GM23338 (cell line): ENCODE results near the gene ERC2. TPM values are rescaled to one million over a fixed set of nuclear protein-coding genes. Genes with fewer than 3 reads are reported as not detected.

ENCODE experiments used
- ATAC-seq: fragments of 200-7000 bp; cut with Tn5 transposase; 3 replicates; pipeline ENCODE4 v1.9.1; 2020
- DNase-seq: peaks from one replicate; pipeline ENCODE4 v3.0.0-alpha.2; 2015; ENCODE audit warnings: low spot score
- H2AFZ ChIP-seq: fragments of 200-600 bp; sonication (generic); 2 replicates; pipeline ENCODE4 v1.8.0; 2016; ENCODE audit warnings: antibody characterized with exemption, mild to moderate bottlenecking, moderate library complexity
- H3F3A ChIP-seq: fragments of 200-600 bp; sonication (generic); replicated peaks from 2 replicates; pipeline ENCODE4 v1.8.0; 2017; ENCODE audit warnings: antibody characterized with exemption, mixed run types, low read depth
- H3K27ac ChIP-seq: fragments of 200-600 bp; sonication (generic); 2 replicates; pipeline ENCODE4 v1.6.1; 2016; ENCODE audit warnings: low read depth
- H3K27me3 ChIP-seq: fragments of 200-600 bp; sonication (generic); 2 replicates; pipeline ENCODE4 v1.8.0; 2016; ENCODE audit warnings: mild to moderate bottlenecking, mixed run types, moderate library complexity; ENCODE audit not compliant: insufficient read depth
- H3K36me3 ChIP-seq: fragments of 200-600 bp; sonication (generic); 2 replicates; pipeline ENCODE4 v1.8.0; 2016; ENCODE audit warnings: mild to moderate bottlenecking; ENCODE audit not compliant: insufficient read depth
- H3K4me1 ChIP-seq: fragments of 200-600 bp; sonication (generic); 2 replicates; pipeline ENCODE4 v1.8.0; 2016; ENCODE audit warnings: mild to moderate bottlenecking, moderate library complexity; ENCODE audit not compliant: insufficient read depth
- H3K4me2 ChIP-seq: fragments of 200-600 bp; sonication (generic); 2 replicates; pipeline ENCODE4 v1.7.1; 2017; ENCODE audit warnings: mixed run types
- H3K4me3 ChIP-seq: fragments of 200-600 bp; sonication (generic); 2 replicates; pipeline ENCODE4 v1.6.1; 2016; ENCODE audit warnings: mixed run types
- H3K79me2 ChIP-seq: fragments of 200-600 bp; sonication (generic); replicated peaks from 2 replicates; pipeline ENCODE4 v1.8.0; 2017; ENCODE audit warnings: mild to moderate bottlenecking; ENCODE audit not compliant: insufficient read depth
- H3K9me2 ChIP-seq: fragments of 200-600 bp; sonication (generic); 2 replicates; pipeline ENCODE4 v1.8.0; 2017; ENCODE audit not compliant: insufficient read depth
- H4K20me1 ChIP-seq: fragments of 200-600 bp; sonication (generic); replicated peaks from 2 replicates; pipeline ENCODE4 v1.8.0; 2017; ENCODE audit warnings: mild to moderate bottlenecking; ENCODE audit not compliant: insufficient read depth
- H3K27ac Mint-ChIP-seq: 2 replicates; pipeline ENCODE4 v1.8.0; 2020; ENCODE audit warnings: inconsistent platforms, mild to moderate bottlenecking, moderate library complexity, mixed read lengths
- H3K27me3 Mint-ChIP-seq: 3 replicates; pipeline ENCODE4 v1.8.0; 2022; ENCODE audit warnings: low read depth, mild to moderate bottlenecking, moderate library complexity, mixed read lengths, inconsistent platforms; ENCODE audit not compliant: insufficient read depth, poor library complexity
- H3K36me3 Mint-ChIP-seq: 3 replicates; pipeline ENCODE4 v1.8.0; 2021; ENCODE audit warnings: low read depth, mild to moderate bottlenecking, inconsistent platforms, moderate library complexity, mixed read lengths
- H3K4me1 Mint-ChIP-seq: 3 replicates; pipeline ENCODE4 v1.8.0; 2020; ENCODE audit warnings: mild to moderate bottlenecking, inconsistent platforms, mixed read lengths
- H3K4me3 Mint-ChIP-seq: 3 replicates; pipeline ENCODE4 v1.8.0; 2021; ENCODE audit warnings: moderate library complexity, mild to moderate bottlenecking, inconsistent platforms, mixed read lengths
- H3K9me3 Mint-ChIP-seq: 3 replicates; pipeline ENCODE4 v1.8.0; 2020; ENCODE audit warnings: moderate library complexity, mild to moderate bottlenecking, inconsistent platforms, mixed read lengths
- CREB1 ChIP-seq: fragments of 250-450 bp; sonication (Bioruptor Pico); IDR thresholded peaks from 2 replicates; pipeline ENCODE4 v1.5.0; 2020; ENCODE audit warnings: low read depth, mild to moderate bottlenecking, moderate library complexity
- EZH2 ChIP-seq: fragments of 200-600 bp; sonication (generic); IDR thresholded peaks from one replicate; pipeline ENCODE4 v1.8.0; 2017; ENCODE audit warnings: antibody characterized with exemption, mild to moderate bottlenecking, low read depth; ENCODE audit not compliant: unreplicated experiment
- EZH2phosphoT487 ChIP-seq: fragments of 200-600 bp; sonication (generic); IDR thresholded peaks from one replicate; pipeline ENCODE4 v1.8.1; 2018; ENCODE audit warnings: antibody characterized with exemption; ENCODE audit not compliant: unreplicated experiment
- JUNB ChIP-seq: IDR thresholded peaks from one replicate; pipeline ENCODE4 v1.6.1; 2016; ENCODE audit warnings: antibody characterized with exemption; ENCODE audit not compliant: unreplicated experiment
- NANOG ChIP-seq: IDR thresholded peaks from 2 replicates; pipeline ENCODE4 v1.6.1; 2016; ENCODE audit warnings: antibody characterized with exemption, borderline replicate concordance
- POLR2AphosphoS5 ChIP-seq: IDR thresholded peaks from 2 replicates; pipeline ENCODE4 v1.6.1; 2016; ENCODE audit warnings: antibody characterized with exemption, low read depth
- STAT1 ChIP-seq: IDR thresholded peaks from one replicate; pipeline ENCODE4 v1.6.1; 2016; ENCODE audit warnings: antibody characterized with exemption; ENCODE audit not compliant: unreplicated experiment
- ZNF114 ChIP-seq: fragments of 250-450 bp; sonication (Bioruptor Pico); IDR thresholded peaks from 2 replicates; pipeline ENCODE4 v1.5.0; 2020; ENCODE audit warnings: mild to moderate bottlenecking, moderate library complexity
- ZNF331 ChIP-seq: fragments of 250-450 bp; sonication (Bioruptor Pico); IDR thresholded peaks from 2 replicates; pipeline ENCODE4 v1.5.0; 2020; ENCODE audit warnings: low read depth, mild to moderate bottlenecking, moderate library complexity
- polyA plus RNA-seq: library from polyadenylated mRNA; unstranded; fragments of >200 nt; fragmentation: Nextera tagmentation; extraction: Ambion mirVana; gene quantifications from 2 replicates; pipeline ENCODE4 v1.2.1, GENCODE V29; 2016
- total RNA-seq: library from RNA; depleted of rRNA; stranded (reverse); fragments of >200 nt; shearing (Covaris generic); gene quantifications from 2 replicates; pipeline ENCODE4 v1.2.3, GENCODE V29; 2014
- TF ChIP-seq, protein P1 (sequence below): fragments of 250-450 bp; sonication (Bioruptor Pico); IDR thresholded peaks from 2 replicates; pipeline ENCODE4 v1.5.0; 2020; ENCODE audit warnings: mild to moderate bottlenecking, moderate library complexity
- TF ChIP-seq, protein P2 (sequence below): IDR thresholded peaks from 2 replicates; pipeline ENCODE4 v1.6.1; 2016; ENCODE audit warnings: antibody characterized with exemption
- TF ChIP-seq, protein P3 (sequence below): IDR thresholded peaks from one replicate; pipeline ENCODE4 v1.6.1; 2018; ENCODE audit warnings: antibody characterized with exemption; ENCODE audit not compliant: unreplicated experiment
- TF ChIP-seq, protein P4 (sequence below), 2 experiments: fragments of 200-600 bp in 1 of 2; sonication (generic) in 1 of 2; conservative IDR thresholded peaks; 2 replicates each; pipeline versions ENCODE4 v1.5.1 to v1.6.1; 2016 to 2017; ENCODE audit warnings: antibody characterized with exemption in 2 of 2, low read depth in 2 of 2, mild to moderate bottlenecking in 2 of 2, moderate library complexity in 1 of 2

The ERC2 gene
- total and polyA plus RNA-seq, 2 experiments from 2014 or later: 11.8 to 13.7 TPM

DNA sequence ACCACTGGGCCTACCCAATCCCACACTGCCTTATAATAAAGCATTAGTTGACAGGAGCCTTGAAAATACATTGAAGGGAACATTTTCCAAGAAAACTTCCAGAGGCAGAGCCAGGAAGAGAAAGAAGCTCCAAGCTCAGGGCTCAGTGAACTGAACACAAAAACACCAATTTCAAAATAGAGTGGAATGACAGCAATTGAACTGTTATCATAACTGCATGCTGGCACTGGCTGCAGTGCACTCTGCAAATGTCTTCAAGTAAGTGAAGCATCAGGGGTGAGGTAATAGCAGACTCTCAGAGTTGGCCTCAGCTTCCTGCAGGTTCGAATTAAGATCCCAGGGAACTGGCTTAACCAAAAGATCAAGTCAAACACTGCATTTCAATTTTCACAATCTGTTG is 593.2 kb downstream of the ERC2 start:
- H3F3A ChIP-seq: no peaks in the 10 kb centered on the region
- no peak overlapping the region for H3K4me3 ChIP-seq
- no peaks in the 10 kb centered on the region for H3K79me2 ChIP-seq
- H3K9me2 ChIP-seq: peaks cover 4% of the 10 kb centered on the region; the same call in 1 of the 2 replicates
- Mint-ChIP-seq H3K36me3 (no peaks in the 10 kb centered on the region), H3K9me3 (no peaks in the 10 kb centered on the region), H3K27me3 (peaks cover 4% of the 10 kb centered on the region), H3K27ac (no peak overlapping the region), H3K4me1 (peaks cover 19% of the 10 kb centered on the region; the same call in 2 of the 3 replicates), H3K4me3 (no peak overlapping the region)
- H2AFZ ChIP-seq: no peak overlapping the region
- no peak overlapping the region for H3K4me2 ChIP-seq
- H3K27ac ChIP-seq: no peak overlapping the region
- no peaks in the 10 kb centered on the region for H3K36me3 ChIP-seq
- DNase-seq: no peak
- peaks cover 11% of the 10 kb centered on the region for H3K4me1 ChIP-seq
- TF ChIP-seq STAT1: no peak
- no peak for TF ChIP-seq JUNB
- TF ChIP-seq EZH2: no peak
- TF ChIP-seq EZH2phosphoT487: no peak
- no peak for TF ChIP-seq POLR2AphosphoS5
- no peak for TF ChIP-seq ZNF114 (CRISPR knock-in tag)
- no peak for TF ChIP-seq NANOG
- TF ChIP-seq ZNF331 (CRISPR knock-in tag): no peak
- TF ChIP-seq, protein P1, sequence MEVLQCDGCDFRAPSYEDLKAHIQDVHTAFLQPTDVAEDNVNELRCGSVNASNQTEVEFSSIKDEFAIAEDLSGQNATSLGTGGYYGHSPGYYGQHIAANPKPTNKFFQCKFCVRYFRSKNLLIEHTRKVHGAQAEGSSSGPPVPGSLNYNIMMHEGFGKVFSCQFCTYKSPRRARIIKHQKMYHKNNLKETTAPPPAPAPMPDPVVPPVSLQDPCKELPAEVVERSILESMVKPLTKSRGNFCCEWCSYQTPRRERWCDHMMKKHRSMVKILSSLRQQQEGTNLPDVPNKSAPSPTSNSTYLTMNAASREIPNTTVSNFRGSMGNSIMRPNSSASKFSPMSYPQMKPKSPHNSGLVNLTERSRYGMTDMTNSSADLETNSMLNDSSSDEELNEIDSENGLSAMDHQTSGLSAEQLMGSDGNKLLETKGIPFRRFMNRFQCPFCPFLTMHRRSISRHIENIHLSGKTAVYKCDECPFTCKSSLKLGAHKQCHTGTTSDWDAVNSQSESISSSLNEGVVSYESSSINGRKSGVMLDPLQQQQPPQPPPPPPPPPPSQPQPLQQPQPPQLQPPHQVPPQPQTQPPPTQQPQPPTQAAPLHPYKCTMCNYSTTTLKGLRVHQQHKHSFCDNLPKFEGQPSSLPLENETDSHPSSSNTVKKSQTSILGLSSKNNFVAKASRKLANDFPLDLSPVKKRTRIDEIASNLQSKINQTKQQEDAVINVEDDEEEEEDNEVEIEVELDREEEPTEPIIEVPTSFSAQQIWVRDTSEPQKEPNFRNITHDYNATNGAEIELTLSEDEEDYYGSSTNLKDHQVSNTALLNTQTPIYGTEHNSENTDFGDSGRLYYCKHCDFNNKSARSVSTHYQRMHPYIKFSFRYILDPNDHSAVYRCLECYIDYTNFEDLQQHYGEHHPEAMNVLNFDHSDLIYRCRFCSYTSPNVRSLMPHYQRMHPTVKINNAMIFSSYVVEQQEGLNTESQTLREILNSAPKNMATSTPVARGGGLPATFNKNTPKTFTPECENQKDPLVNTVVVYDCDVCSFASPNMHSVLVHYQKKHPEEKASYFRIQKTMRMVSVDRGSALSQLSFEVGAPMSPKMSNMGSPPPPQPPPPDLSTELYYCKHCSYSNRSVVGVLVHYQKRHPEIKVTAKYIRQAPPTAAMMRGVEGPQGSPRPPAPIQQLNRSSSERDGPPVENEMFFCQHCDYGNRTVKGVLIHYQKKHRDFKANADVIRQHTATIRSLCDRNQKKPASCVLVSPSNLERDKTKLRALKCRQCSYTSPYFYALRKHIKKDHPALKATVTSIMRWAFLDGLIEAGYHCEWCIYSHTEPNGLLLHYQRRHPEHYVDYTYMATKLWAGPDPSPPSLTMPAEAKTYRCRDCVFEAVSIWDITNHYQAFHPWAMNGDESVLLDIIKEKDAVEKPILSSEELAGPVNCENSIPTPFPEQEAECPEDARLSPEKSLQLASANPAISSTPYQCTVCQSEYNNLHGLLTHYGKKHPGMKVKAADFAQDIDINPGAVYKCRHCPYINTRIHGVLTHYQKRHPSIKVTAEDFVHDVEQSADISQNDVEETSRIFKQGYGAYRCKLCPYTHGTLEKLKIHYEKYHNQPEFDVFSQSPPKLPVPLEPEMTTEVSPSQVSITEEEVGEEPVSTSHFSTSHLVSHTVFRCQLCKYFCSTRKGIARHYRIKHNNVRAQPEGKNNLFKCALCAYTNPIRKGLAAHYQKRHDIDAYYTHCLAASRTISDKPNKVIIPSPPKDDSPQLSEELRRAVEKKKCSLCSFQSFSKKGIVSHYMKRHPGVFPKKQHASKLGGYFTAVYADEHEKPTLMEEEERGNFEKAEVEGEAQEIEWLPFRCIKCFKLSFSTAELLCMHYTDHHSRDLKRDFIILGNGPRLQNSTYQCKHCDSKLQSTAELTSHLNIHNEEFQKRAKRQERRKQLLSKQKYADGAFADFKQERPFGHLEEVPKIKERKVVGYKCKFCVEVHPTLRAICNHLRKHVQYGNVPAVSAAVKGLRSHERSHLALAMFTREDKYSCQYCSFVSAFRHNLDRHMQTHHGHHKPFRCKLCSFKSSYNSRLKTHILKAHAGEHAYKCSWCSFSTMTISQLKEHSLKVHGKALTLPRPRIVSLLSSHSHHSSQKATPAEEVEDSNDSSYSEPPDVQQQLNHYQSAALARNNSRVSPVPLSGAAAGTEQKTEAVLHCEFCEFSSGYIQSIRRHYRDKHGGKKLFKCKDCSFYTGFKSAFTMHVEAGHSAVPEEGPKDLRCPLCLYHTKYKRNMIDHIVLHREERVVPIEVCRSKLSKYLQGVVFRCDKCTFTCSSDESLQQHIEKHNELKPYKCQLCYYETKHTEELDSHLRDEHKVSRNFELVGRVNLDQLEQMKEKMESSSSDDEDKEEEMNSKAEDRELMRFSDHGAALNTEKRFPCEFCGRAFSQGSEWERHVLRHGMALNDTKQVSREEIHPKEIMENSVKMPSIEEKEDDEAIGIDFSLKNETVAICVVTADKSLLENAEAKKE: no peak
- no peak for TF ChIP-seq CREB1 (CRISPR knock-in tag)
- TF ChIP-seq, protein P2, sequence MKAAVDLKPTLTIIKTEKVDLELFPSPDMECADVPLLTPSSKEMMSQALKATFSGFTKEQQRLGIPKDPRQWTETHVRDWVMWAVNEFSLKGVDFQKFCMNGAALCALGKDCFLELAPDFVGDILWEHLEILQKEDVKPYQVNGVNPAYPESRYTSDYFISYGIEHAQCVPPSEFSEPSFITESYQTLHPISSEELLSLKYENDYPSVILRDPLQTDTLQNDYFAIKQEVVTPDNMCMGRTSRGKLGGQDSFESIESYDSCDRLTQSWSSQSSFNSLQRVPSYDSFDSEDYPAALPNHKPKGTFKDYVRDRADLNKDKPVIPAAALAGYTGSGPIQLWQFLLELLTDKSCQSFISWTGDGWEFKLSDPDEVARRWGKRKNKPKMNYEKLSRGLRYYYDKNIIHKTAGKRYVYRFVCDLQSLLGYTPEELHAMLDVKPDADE: no peak
- TF ChIP-seq, protein P3, sequence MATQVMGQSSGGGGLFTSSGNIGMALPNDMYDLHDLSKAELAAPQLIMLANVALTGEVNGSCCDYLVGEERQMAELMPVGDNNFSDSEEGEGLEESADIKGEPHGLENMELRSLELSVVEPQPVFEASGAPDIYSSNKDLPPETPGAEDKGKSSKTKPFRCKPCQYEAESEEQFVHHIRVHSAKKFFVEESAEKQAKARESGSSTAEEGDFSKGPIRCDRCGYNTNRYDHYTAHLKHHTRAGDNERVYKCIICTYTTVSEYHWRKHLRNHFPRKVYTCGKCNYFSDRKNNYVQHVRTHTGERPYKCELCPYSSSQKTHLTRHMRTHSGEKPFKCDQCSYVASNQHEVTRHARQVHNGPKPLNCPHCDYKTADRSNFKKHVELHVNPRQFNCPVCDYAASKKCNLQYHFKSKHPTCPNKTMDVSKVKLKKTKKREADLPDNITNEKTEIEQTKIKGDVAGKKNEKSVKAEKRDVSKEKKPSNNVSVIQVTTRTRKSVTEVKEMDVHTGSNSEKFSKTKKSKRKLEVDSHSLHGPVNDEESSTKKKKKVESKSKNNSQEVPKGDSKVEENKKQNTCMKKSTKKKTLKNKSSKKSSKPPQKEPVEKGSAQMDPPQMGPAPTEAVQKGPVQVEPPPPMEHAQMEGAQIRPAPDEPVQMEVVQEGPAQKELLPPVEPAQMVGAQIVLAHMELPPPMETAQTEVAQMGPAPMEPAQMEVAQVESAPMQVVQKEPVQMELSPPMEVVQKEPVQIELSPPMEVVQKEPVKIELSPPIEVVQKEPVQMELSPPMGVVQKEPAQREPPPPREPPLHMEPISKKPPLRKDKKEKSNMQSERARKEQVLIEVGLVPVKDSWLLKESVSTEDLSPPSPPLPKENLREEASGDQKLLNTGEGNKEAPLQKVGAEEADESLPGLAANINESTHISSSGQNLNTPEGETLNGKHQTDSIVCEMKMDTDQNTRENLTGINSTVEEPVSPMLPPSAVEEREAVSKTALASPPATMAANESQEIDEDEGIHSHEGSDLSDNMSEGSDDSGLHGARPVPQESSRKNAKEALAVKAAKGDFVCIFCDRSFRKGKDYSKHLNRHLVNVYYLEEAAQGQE: no peak
- TF ChIP-seq, protein P4, sequence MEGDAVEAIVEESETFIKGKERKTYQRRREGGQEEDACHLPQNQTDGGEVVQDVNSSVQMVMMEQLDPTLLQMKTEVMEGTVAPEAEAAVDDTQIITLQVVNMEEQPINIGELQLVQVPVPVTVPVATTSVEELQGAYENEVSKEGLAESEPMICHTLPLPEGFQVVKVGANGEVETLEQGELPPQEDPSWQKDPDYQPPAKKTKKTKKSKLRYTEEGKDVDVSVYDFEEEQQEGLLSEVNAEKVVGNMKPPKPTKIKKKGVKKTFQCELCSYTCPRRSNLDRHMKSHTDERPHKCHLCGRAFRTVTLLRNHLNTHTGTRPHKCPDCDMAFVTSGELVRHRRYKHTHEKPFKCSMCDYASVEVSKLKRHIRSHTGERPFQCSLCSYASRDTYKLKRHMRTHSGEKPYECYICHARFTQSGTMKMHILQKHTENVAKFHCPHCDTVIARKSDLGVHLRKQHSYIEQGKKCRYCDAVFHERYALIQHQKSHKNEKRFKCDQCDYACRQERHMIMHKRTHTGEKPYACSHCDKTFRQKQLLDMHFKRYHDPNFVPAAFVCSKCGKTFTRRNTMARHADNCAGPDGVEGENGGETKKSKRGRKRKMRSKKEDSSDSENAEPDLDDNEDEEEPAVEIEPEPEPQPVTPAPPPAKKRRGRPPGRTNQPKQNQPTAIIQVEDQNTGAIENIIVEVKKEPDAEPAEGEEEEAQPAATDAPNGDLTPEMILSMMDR (conservative IDR thresholded peaks at IDR 0.05; ENCODE audit: low read depth in 2 of 2): no peak
- no peak for ATAC-seq
- H4K20me1 ChIP-seq: no peaks in the 10 kb centered on the region
- H3K27me3 ChIP-seq: no peaks in the 10 kb centered on the region
